Measurements from ENCODE around the gene LAIR2.
A peak's percentile ranks its signal among the peaks of the same experiment; 100 is the strongest.
"Not testable (repeated sequence)": the region's sequence is repeated elsewhere in the genome, so short reads cannot be mapped to it uniquely, and the experiment has no call there.

The LAIR2 gene

GRCh38 chr19:54489341-54489740 is 13.3 kb upstream of the LAIR2 start:
- no peak overlapping the region for H2BK120ac ChIP-seq (ENCODE audit: low read depth, low read length)
- no peak overlapping the region for H2BK12ac ChIP-seq (ENCODE audit: low read length)
- H2AK5ac ChIP-seq (ENCODE audit: low read depth, low read length) = no peak overlapping the region
- H3K79me1 ChIP-seq (ENCODE audit: low read depth, low read length) = no peaks in the 10 kb centered on the region
- no CpG with 5 or more reads among the region's 7 CpGs for WGBS, 2 donors (ENCODE audit: extremely low coverage in 2 of 2, insufficient read length in 2 of 2, insufficient replicate concordance in 1 of 2)
- H2BK5ac ChIP-seq (ENCODE audit: low read length) = no peak overlapping the region
- H2BK15ac ChIP-seq (ENCODE audit: low read length) = no peak overlapping the region
- no peak overlapping the region for H3K4ac ChIP-seq (ENCODE audit: low read length)
- H3K36me3 ChIP-seq (replicated peaks in 1 of 2; ENCODE audit: control insufficient read depth in 2 of 2, insufficient read depth in 2 of 2, low read length in 2 of 2) = no peaks in the 10 kb centered on the region
- no peak overlapping the region for H3K27ac ChIP-seq (replicated peaks; ENCODE audit: low read length)
- no peak overlapping the region for H3K14ac ChIP-seq (ENCODE audit: low read length)
- H3K23ac ChIP-seq (ENCODE audit: low read depth, low read length, poor library complexity) = no peak overlapping the region
- H3K4me1 ChIP-seq (ENCODE audit: control insufficient read depth in 2 of 2, insufficient read depth in 1 of 2, low read depth in 1 of 2, low read length in 2 of 2) = no peaks in the 10 kb centered on the region
- H3K9ac ChIP-seq (ENCODE audit: low read depth, low read length, poor library complexity) = no peak overlapping the region
- H2AFZ ChIP-seq (ENCODE audit: low read length) = no peak overlapping the region
- no peak overlapping the region for H4K8ac ChIP-seq (ENCODE audit: low read depth, low read length)
- H3K4me3 ChIP-seq (ENCODE audit: low read length in 2 of 2) = no peak overlapping the region
- H3K4me2 ChIP-seq (ENCODE audit: insufficient read depth, low read length, poor library complexity, severe bottlenecking) = no peak overlapping the region
- H3K27me3 ChIP-seq (ENCODE audit: control insufficient read depth in 3 of 3, insufficient read depth in 3 of 3, low read depth in 1 of 3, low read length in 3 of 3) = peaks cover 0 to 15% (median 0%) of the 10 kb centered on the region in 3 experiments
- no peak overlapping the region for H3K18ac ChIP-seq (ENCODE audit: low read length)
- H3K9me3 ChIP-seq (replicated peaks in 1 of 2; ENCODE audit: control insufficient read depth in 2 of 2, insufficient read depth in 1 of 2, low read depth in 1 of 2, low read length in 2 of 2) = peaks cover 0 to 11% of the 10 kb centered on the region in 2 donors
- no peak overlapping the region for H4K91ac ChIP-seq (ENCODE audit: low read depth, low read length, poor library complexity)
- no peak for DNase-seq (ENCODE audit: low spot score)

- no CpG with 5 or more reads among the region's 9 CpGs for WGBS, 2 donors (ENCODE audit: extremely low coverage in 2 of 2, insufficient read length in 2 of 2, insufficient replicate concordance in 1 of 2)
- no peak overlapping the region for H3K9ac ChIP-seq (ENCODE audit: low read depth, low read length, poor library complexity)
- H3K4ac ChIP-seq (ENCODE audit: low read length) = no peak overlapping the region
- no peak overlapping the region for H2AK5ac ChIP-seq (ENCODE audit: low read depth, low read length)
- no peak overlapping the region for H2BK5ac ChIP-seq (ENCODE audit: low read length)
- H3K9me3 ChIP-seq (replicated peaks in 1 of 2; ENCODE audit: control insufficient read depth in 2 of 2, insufficient read depth in 1 of 2, low read depth in 1 of 2, low read length in 2 of 2) = peaks cover 0 to 11% of the 10 kb centered on the region in 2 donors
- H3K27ac ChIP-seq (replicated peaks; ENCODE audit: low read length) = no peak overlapping the region
- H3K27me3 ChIP-seq (ENCODE audit: control insufficient read depth in 3 of 3, insufficient read depth in 3 of 3, low read depth in 1 of 3, low read length in 3 of 3) = peaks cover 0 to 12% (median 0%) of the 10 kb centered on the region in 3 experiments
- H2BK12ac ChIP-seq (ENCODE audit: low read length) = no peak overlapping the region
- H2AFZ ChIP-seq (ENCODE audit: low read length) = no peak overlapping the region
- H2BK15ac ChIP-seq (ENCODE audit: low read length) = no peak overlapping the region
- no peak overlapping the region for H3K18ac ChIP-seq (ENCODE audit: low read length)
- no peaks in the 10 kb centered on the region for H3K36me3 ChIP-seq (replicated peaks in 1 of 2; ENCODE audit: control insufficient read depth in 2 of 2, insufficient read depth in 2 of 2, low read length in 2 of 2)
- H3K79me1 ChIP-seq (ENCODE audit: low read depth, low read length) = no peaks in the 10 kb centered on the region
- H4K8ac ChIP-seq (ENCODE audit: low read depth, low read length) = no peak overlapping the region
- H3K14ac ChIP-seq (ENCODE audit: low read length) = no peak overlapping the region
- H4K91ac ChIP-seq (ENCODE audit: low read depth, low read length, poor library complexity) = no peak overlapping the region
- H3K4me1 ChIP-seq (ENCODE audit: control insufficient read depth in 2 of 2, insufficient read depth in 1 of 2, low read depth in 1 of 2, low read length in 2 of 2) = no peaks in the 10 kb centered on the region
- no peak overlapping the region for H3K23ac ChIP-seq (ENCODE audit: low read depth, low read length, poor library complexity)
- DNase-seq (ENCODE audit: low spot score) = no peak
- no peak overlapping the region for H2BK120ac ChIP-seq (ENCODE audit: low read depth, low read length)
- no peak overlapping the region for H3K4me3 ChIP-seq (ENCODE audit: low read length in 2 of 2)
- no peak overlapping the region for H3K4me2 ChIP-seq (ENCODE audit: insufficient read depth, low read length, poor library complexity, severe bottlenecking)
Observed at GRCh38 chr19:54489766-54490165, 12.9 kb upstream of the LAIR2 start.

- no peak overlapping the region for H3K23ac ChIP-seq (ENCODE audit: low read depth, low read length, poor library complexity)
- H4K8ac ChIP-seq (ENCODE audit: low read depth, low read length) = no peak overlapping the region
- H2BK5ac ChIP-seq (ENCODE audit: low read length) = no peak overlapping the region
- no peak overlapping the region for H2BK120ac ChIP-seq (ENCODE audit: low read depth, low read length)
- H3K36me3 ChIP-seq (replicated peaks in 1 of 2; ENCODE audit: control insufficient read depth in 2 of 2, insufficient read depth in 2 of 2, low read length in 2 of 2) = no peaks in the 10 kb centered on the region
- WGBS, 2 donors (ENCODE audit: extremely low coverage in 2 of 2, insufficient read length in 2 of 2, insufficient replicate concordance in 1 of 2) = no CpG with 5 or more reads among the region's 18 CpGs
- H2AK5ac ChIP-seq (ENCODE audit: low read depth, low read length) = no peak overlapping the region
- H3K18ac ChIP-seq (ENCODE audit: low read length) = no peak overlapping the region
- no peaks in the 10 kb centered on the region for H3K79me1 ChIP-seq (ENCODE audit: low read depth, low read length)
- H2BK12ac ChIP-seq (ENCODE audit: low read length) = no peak overlapping the region
- H3K9ac ChIP-seq (ENCODE audit: low read depth, low read length, poor library complexity) = no peak overlapping the region
- no peak overlapping the region for H3K4me3 ChIP-seq (ENCODE audit: low read length in 2 of 2)
- no peak overlapping the region for H2AFZ ChIP-seq (ENCODE audit: low read length)
- H3K4me2 ChIP-seq (ENCODE audit: insufficient read depth, low read length, poor library complexity, severe bottlenecking) = no peak overlapping the region
- H3K14ac ChIP-seq (ENCODE audit: low read length) = no peak overlapping the region
- no peaks in the 10 kb centered on the region for H3K4me1 ChIP-seq (ENCODE audit: control insufficient read depth in 2 of 2, insufficient read depth in 1 of 2, low read depth in 1 of 2, low read length in 2 of 2)
- peaks cover 0 to 15% (median 0%) of the 10 kb centered on the region in 3 experiments for H3K27me3 ChIP-seq (ENCODE audit: control insufficient read depth in 3 of 3, insufficient read depth in 3 of 3, low read depth in 1 of 3, low read length in 3 of 3)
- H2BK15ac ChIP-seq (ENCODE audit: low read length) = no peak overlapping the region
- no peak overlapping the region for H4K91ac ChIP-seq (ENCODE audit: low read depth, low read length, poor library complexity)
- H3K4ac ChIP-seq (ENCODE audit: low read length) = no peak overlapping the region
- peaks cover 0 to 11% of the 10 kb centered on the region in 2 donors for H3K9me3 ChIP-seq (replicated peaks in 1 of 2; ENCODE audit: control insufficient read depth in 2 of 2, insufficient read depth in 1 of 2, low read depth in 1 of 2, low read length in 2 of 2)
- DNase-seq (ENCODE audit: low spot score) = no peak
- H3K27ac ChIP-seq (replicated peaks; ENCODE audit: low read length) = no peak overlapping the region
Observed at GRCh38 chr19:54492568-54492967, 10.1 kb upstream of the LAIR2 start.

GRCh38 chr19:54493056-54493455 is 9.6 kb upstream of the LAIR2 start:
- not testable (repeated sequence) for H2BK15ac ChIP-seq (ENCODE audit: low read length); H2AK5ac ChIP-seq (ENCODE audit: low read depth, low read length); H2BK5ac ChIP-seq (ENCODE audit: low read length); H3K9ac ChIP-seq (ENCODE audit: low read depth, low read length, poor library complexity); H4K8ac ChIP-seq (ENCODE audit: low read depth, low read length); H2BK120ac ChIP-seq (ENCODE audit: low read depth, low read length); H3K27ac ChIP-seq (replicated peaks; ENCODE audit: low read length); H3K4me1 ChIP-seq (ENCODE audit: control insufficient read depth in 2 of 2, insufficient read depth in 1 of 2, low read depth in 1 of 2, low read length in 2 of 2); H3K18ac ChIP-seq (ENCODE audit: low read length); H4K91ac ChIP-seq (ENCODE audit: low read depth, low read length, poor library complexity); H2AFZ ChIP-seq (ENCODE audit: low read length); H3K23ac ChIP-seq (ENCODE audit: low read depth, low read length, poor library complexity); H3K4ac ChIP-seq (ENCODE audit: low read length); DNase-seq (ENCODE audit: low spot score); H3K14ac ChIP-seq (ENCODE audit: low read length); H3K36me3 ChIP-seq (replicated peaks in 1 of 2; ENCODE audit: control insufficient read depth in 2 of 2, insufficient read depth in 2 of 2, low read length in 2 of 2); H2BK12ac ChIP-seq (ENCODE audit: low read length); H3K79me1 ChIP-seq (ENCODE audit: low read depth, low read length); H3K4me2 ChIP-seq (ENCODE audit: insufficient read depth, low read length, poor library complexity, severe bottlenecking)
- Histone ChIP-seq H3K27me3 (ENCODE audit: control insufficient read depth in 3 of 3, insufficient read depth in 3 of 3, low read depth in 1 of 3, low read length in 3 of 3) (peaks cover 0 to 15% (median 0%) of the 10 kb centered on the region in 3 experiments), H3K9me3 (replicated peaks in 1 of 2; ENCODE audit: control insufficient read depth in 2 of 2, insufficient read depth in 1 of 2, low read depth in 1 of 2, low read length in 2 of 2) (peaks cover 0 to 11% of the 10 kb centered on the region in 2 donors), H3K4me3 (ENCODE audit: low read length in 2 of 2) (peak overlapping the region in 1 of 2 donors; percentile 58)
- no CpG with 5 or more reads among the region's 5 CpGs for WGBS, 2 donors (ENCODE audit: extremely low coverage in 2 of 2, insufficient read length in 2 of 2, insufficient replicate concordance in 1 of 2)
